GM19238 (cell line): ENCODE results near the gene SRPK2.

ENCODE experiments used
- DNase-seq: peaks from one replicate; pipeline ENCODE4 v3.0.0; 2011; ENCODE audit warnings: low spot score; ENCODE audit not compliant: insufficient read length

The SRPK2 gene

GRCh38 chr7:105101864-105102263 lies 286.9 kb downstream of the SRPK2 start:
- DNase-seq = no peak

GRCh38 chr7:105098863-105099515 lies 289.7 kb downstream of the SRPK2 start:
- peak; percentile 14 for DNase-seq

- DNase-seq = no peak
Measured at GRCh38 chr7:105097619-105098018, 291.1 kb downstream of the SRPK2 start.

GRCh38 chr7:105096306-105096705 lies 292.4 kb downstream of the SRPK2 start:
- no peak for DNase-seq

GRCh38 chr7:105094966-105095365 lies 293.8 kb downstream of the SRPK2 start:
- no peak for DNase-seq

- no peak for DNase-seq
Measured at GRCh38 chr7:105088456-105088855, 300.3 kb downstream of the SRPK2 start.

- DNase-seq = no peak
Measured at GRCh38 chr7:105087981-105088380, 300.7 kb downstream of the SRPK2 start.

- no peak for DNase-seq
Measured at GRCh38 chr7:105086850-105087249, 301.9 kb downstream of the SRPK2 start.

- DNase-seq = no peak
Measured at GRCh38 chr7:105084581-105084980, 304.1 kb downstream of the SRPK2 start.

GRCh38 chr7:105079348-105079747 lies 309.4 kb downstream of the SRPK2 start:
- no peak for DNase-seq

GRCh38 chr7:105073143-105073542 lies 315.6 kb downstream of the SRPK2 start:
- DNase-seq = no peak

- DNase-seq = no peak
Measured at GRCh38 chr7:105068886-105069285, 319.8 kb downstream of the SRPK2 start.

- DNase-seq = no peak
Measured at GRCh38 chr7:105067691-105068090, 321.0 kb downstream of the SRPK2 start.
